MM.1S (cell line): Measurements from ENCODE around the gene HOXC10.

Source experiments
- DNase-seq: peaks from one replicate; pipeline ENCODE4 v3.0.0-alpha.2; 2015
- H2AFZ ChIP-seq: fragments of 300-600 bp; sonication (generic); 2 replicates; pipeline ENCODE4 v1.6.0; 2016; ENCODE audit warnings: antibody characterized with exemption, low read length
- H3F3A ChIP-seq: fragments of 300-600 bp; sonication (generic); 2 replicates; pipeline ENCODE4 v1.6.1; 2016; ENCODE audit warnings: mild to moderate bottlenecking, antibody characterized with exemption, low read length, moderate library complexity, mixed read lengths; ENCODE audit not compliant: insufficient read depth
- H3K27ac ChIP-seq: fragments of 300-600 bp; sonication (generic); 2 replicates; pipeline ENCODE4 v1.5.1; 2016; ENCODE audit warnings: mild to moderate bottlenecking, low read length
- H3K27me3 ChIP-seq: fragments of 300-600 bp; sonication (generic); replicated peaks from 2 replicates; pipeline ENCODE4 v1.6.0; 2016; ENCODE audit warnings: low read length; ENCODE audit not compliant: insufficient read depth
- H3K36me3 ChIP-seq: fragments of 300-600 bp; sonication (generic); replicated peaks from 2 replicates; pipeline ENCODE4 v1.6.1; 2016; ENCODE audit warnings: mild to moderate bottlenecking, low read length, mixed read lengths; ENCODE audit not compliant: insufficient read depth
- H3K4me1 ChIP-seq: fragments of 300-600 bp; sonication (generic); 2 replicates; pipeline ENCODE4 v1.6.1; 2016; ENCODE audit warnings: low read length, mixed read lengths
- H3K4me2 ChIP-seq: fragments of 300-600 bp; sonication (generic); 2 replicates; pipeline ENCODE4 v1.6.0; 2016; ENCODE audit warnings: low read depth, low read length
- H3K4me3 ChIP-seq: fragments of 300-600 bp; sonication (generic); 2 replicates; pipeline ENCODE4 v1.5.1; 2016; ENCODE audit warnings: low read length, mixed read lengths
- H3K79me2 ChIP-seq: fragments of 300-600 bp; sonication (generic); 2 replicates; pipeline ENCODE4 v1.6.1; 2016; ENCODE audit warnings: mixed run types, low read length, mixed read lengths
- H3K9ac ChIP-seq: fragments of 300-600 bp; sonication (generic); 2 replicates; pipeline ENCODE4 v1.6.1; 2016; ENCODE audit warnings: low read length, mixed read lengths
- H3K9me2 ChIP-seq: fragments of 300-600 bp; sonication (generic); replicated peaks from 2 replicates; pipeline ENCODE4 v1.6.1; 2016; ENCODE audit warnings: mild to moderate bottlenecking, low read length, mixed read lengths; ENCODE audit not compliant: insufficient read depth
- H3K9me3 ChIP-seq: fragments of 300-600 bp; sonication (generic); replicated peaks from 2 replicates; pipeline ENCODE4 v1.6.1; 2016; ENCODE audit warnings: mild to moderate bottlenecking, low read length, mixed read lengths; ENCODE audit not compliant: insufficient read depth
- H4K20me1 ChIP-seq: fragments of 300-600 bp; sonication (generic); 2 replicates; pipeline ENCODE4 v1.6.1; 2016; ENCODE audit warnings: mild to moderate bottlenecking, low read length, moderate library complexity, mixed read lengths; ENCODE audit not compliant: insufficient read depth
- CTCF ChIP-seq: fragments of 300-600 bp; sonication (generic); IDR thresholded peaks from 2 replicates; pipeline ENCODE4 v1.5.1; 2016; ENCODE audit warnings: antibody characterized with exemption, low read length, mixed read lengths
- EZH2 ChIP-seq: fragments of 300-600 bp; sonication (generic); optimal IDR thresholded peaks from 2 replicates; pipeline ENCODE3; 2017; ENCODE audit warnings: low read depth, mild to moderate bottlenecking, antibody characterized with exemption, low read length, mixed read lengths
- EZH2phosphoT487 ChIP-seq: fragments of 300-600 bp; sonication (generic); IDR thresholded peaks from 2 replicates; pipeline ENCODE4 v1.6.1; 2018; ENCODE audit warnings: antibody characterized with exemption, low read length

Gene HOXC10

GRCh38 chr12:54031480-54031879 lies 46.5 kb downstream of the HOXC10 start:
- Histone ChIP-seq H3K4me1 (no peaks in the 10 kb centered on the region), H3K79me2 (no peaks in the 10 kb centered on the region), H3K36me3 (no peaks in the 10 kb centered on the region), H3K4me2 (no peak overlapping the region), H3K9me3 (no peaks in the 10 kb centered on the region), H3K9ac (no peak overlapping the region), H3K4me3 (no peak overlapping the region), H3K9me2 (no peaks in the 10 kb centered on the region), H3K27me3 (peaks cover 98% of the 10 kb centered on the region), H2AFZ (no peak overlapping the region), H3K27ac (no peak overlapping the region), H3F3A (no peaks in the 10 kb centered on the region), H4K20me1 (no peaks in the 10 kb centered on the region)
- no peak for DNase-seq
- TF ChIP-seq CTCF (no peak), EZH2 (no peak), EZH2phosphoT487 (no peak)

GRCh38 chr12:54032086-54032619 lies 47.2 kb downstream of the HOXC10 start:
- Histone ChIP-seq H3K4me2 (no peak overlapping the region), H3F3A (no peaks in the 10 kb centered on the region), H3K9ac (no peak overlapping the region), H3K4me1 (no peaks in the 10 kb centered on the region), H3K27ac (no peak overlapping the region), H3K9me3 (no peaks in the 10 kb centered on the region), H4K20me1 (no peaks in the 10 kb centered on the region), H3K9me2 (no peaks in the 10 kb centered on the region), H3K4me3 (no peak overlapping the region), H3K79me2 (no peaks in the 10 kb centered on the region), H3K36me3 (no peaks in the 10 kb centered on the region), H2AFZ (no peak overlapping the region), H3K27me3 (peaks cover 97% of the 10 kb centered on the region)
- TF ChIP-seq CTCF (no peak), EZH2 (no peak), EZH2phosphoT487 (no peak)
- DNase-seq, result no peak

- H2AFZ ChIP-seq, result no peak within 1 kb of the TSS
- H3F3A ChIP-seq, result no peaks in the 10 kb centered on the region
- no peaks in the 10 kb centered on the region for H3K4me1 ChIP-seq
- no peak for TF ChIP-seq EZH2
- peak; percentile 93 for TF ChIP-seq CTCF
- H3K9me2 ChIP-seq, result no peaks in the 10 kb centered on the region
- H3K9me3 ChIP-seq, result no peaks in the 10 kb centered on the region
- H3K27me3 ChIP-seq, result peaks cover 96% of the 10 kb centered on the region
- no peaks in the 10 kb centered on the region for H3K36me3 ChIP-seq
- H3K27ac ChIP-seq, result no peak within 1 kb of the TSS
- peak; percentile 53 for DNase-seq
- no peaks in the 10 kb centered on the region for H4K20me1 ChIP-seq
- no peaks in the 10 kb centered on the region for H3K79me2 ChIP-seq
- no peak within 1 kb of the TSS for H3K9ac ChIP-seq
- no peak within 1 kb of the TSS for H3K4me3 ChIP-seq
- H3K4me2 ChIP-seq, result peak within 1 kb of the TSS; percentile 33; the same call in 1 of the 2 replicates
Observed at GRCh38 chr12:54032627-54033100, 47.7 kb downstream of the HOXC10 start, which contains the start of gene HOXC5. TSS of gene HOXC5 (plus strand) at chr12:54033050. CDS start at chr12:54033123, 73 bp downstream.
